Activated CD8-positive, alpha-beta T cell treated with anti-CD3 and anti-CD28 coated beads for 36 hours (primary cell): ENCODE data around the gene UBXN2A. TPM values are rescaled to one million over a fixed set of nuclear protein-coding genes. Genes with fewer than 3 reads are reported as not detected.
"Not testable (repeated sequence)": the region's sequence is repeated elsewhere in the genome, so short reads cannot be mapped to it uniquely, and the experiment has no call there.

Experiments used
- ATAC-seq: fragments of 200-7000 bp; cut with Tn5 transposase; one replicate; pipeline ENCODE4 v1.10.0; 2021; ENCODE audit warnings: mild to moderate bottlenecking, moderate library complexity
- CTCF ChIA-PET: fragments of 350-600 bp; sonication (Branson Sonifier 250); formaldehyde crosslinking; loops from one replicate; lab custom pipeline; 2021; ENCODE audit warnings: antibody characterized with exemption; lab: Charles Lee
- POLR2A ChIA-PET: fragments of 350-600 bp; sonication (Branson Sonifier 250); formaldehyde crosslinking; loops from one replicate; lab custom pipeline; 2021; ENCODE audit warnings: antibody characterized with exemption; lab: Charles Lee
- DNase-seq: peaks from one replicate; pipeline ENCODE4 v3.0.0-alpha.2; 2020
- H3K27ac Mint-ChIP-seq: one replicate; pipeline ENCODE4 v1.8.0; 2021; ENCODE audit warnings: mild to moderate bottlenecking, mixed read lengths
- H3K27me3 Mint-ChIP-seq: one replicate; pipeline ENCODE4 v1.8.0; 2021; ENCODE audit warnings: mixed read lengths
- H3K36me3 Mint-ChIP-seq: one replicate; pipeline ENCODE4 v1.8.0; 2021; ENCODE audit warnings: low read depth, mixed read lengths
- H3K4me1 Mint-ChIP-seq: one replicate; pipeline ENCODE4 v1.8.0; 2021; ENCODE audit warnings: low read depth, mixed read lengths
- H3K4me3 Mint-ChIP-seq: one replicate; pipeline ENCODE4 v1.8.0; 2021; ENCODE audit warnings: mild to moderate bottlenecking, moderate library complexity, mixed read lengths
- H3K9me3 Mint-ChIP-seq: one replicate; pipeline ENCODE4 v1.8.0; 2021; ENCODE audit warnings: mixed read lengths
- intact Hi-C: fragments of 100-400 bp; cut with micrococcal nuclease; formaldehyde crosslinking; loops from one replicate; pipeline ENCODE4 v1.10.0; 2022
- total RNA-seq, 2 experiments: library from RNA; stranded (reverse); gene quantifications; one replicate each; pipeline ENCODE4 v1.2.3, GENCODE V29; 2021
- TF ChIP-seq, protein P1 (sequence below): fragments of 200-600 bp; IDR thresholded peaks from one replicate; pipeline ENCODE4 v1.8.0; 2022; ENCODE audit warnings: antibody characterized with exemption, mild to moderate bottlenecking

UBXN2A gene
- total RNA-seq, 2 experiments from 2014 or later: 11.1 to 11.2 TPM

DNA sequence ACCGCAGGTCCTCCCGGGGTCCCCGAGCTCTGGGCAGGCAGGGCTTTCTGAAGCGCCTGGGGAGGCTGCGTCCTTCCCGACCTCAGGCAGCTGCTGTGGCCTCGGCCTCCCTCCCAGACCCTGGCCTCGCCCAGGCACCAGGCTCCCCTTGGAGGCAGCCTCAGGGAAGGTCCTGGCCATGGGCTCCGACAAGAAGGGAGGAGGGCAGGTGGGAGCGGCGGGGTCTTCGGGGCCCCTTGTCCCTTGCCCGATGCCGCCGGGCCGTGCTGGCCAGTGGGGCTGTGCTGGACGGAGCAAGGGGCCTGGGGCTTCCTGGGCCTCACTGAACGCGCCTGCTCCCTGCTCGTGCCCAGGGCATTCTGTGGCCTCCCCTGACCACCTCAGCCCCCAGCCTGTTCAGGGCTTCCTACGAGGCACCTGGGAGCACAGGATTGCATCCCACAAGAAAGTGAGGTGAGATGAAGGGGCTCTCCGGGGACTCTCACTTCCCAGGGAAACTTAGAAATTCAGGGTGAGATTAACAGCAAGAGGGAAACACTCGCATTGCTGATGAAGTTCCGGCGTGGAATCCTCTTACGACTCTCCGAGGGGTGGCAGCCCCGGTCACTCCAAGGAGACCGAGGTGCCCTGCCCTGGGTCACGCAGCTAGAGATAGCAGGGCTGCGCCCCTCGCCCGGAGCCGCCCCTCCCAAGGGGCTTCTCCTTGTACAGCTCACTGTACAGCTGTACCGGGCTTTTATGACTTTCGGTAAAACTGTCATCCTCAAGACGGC lies 70.4 kb downstream of the UBXN2A start:
- DNase-seq (no peak), ATAC-seq (no peak)
- Mint-ChIP-seq H3K36me3 (no peaks in the 10 kb centered on the region), H3K4me3 (no peak overlapping the region), H3K9me3 (no peaks in the 10 kb centered on the region), H3K4me1 (peaks cover 3% of the 10 kb centered on the region), H3K27me3 (peaks cover 23% of the 10 kb centered on the region), H3K27ac (no peak overlapping the region)
- ChIA-PET POLR2A (interaction anchor here (1.2 kb wide), 1 partner anchor 84 kb away, joined by 4 read pairs; the partner anchor contains the start of gene ATAD2B), CTCF (interaction anchor here (1.4 kb wide), 1 partner anchor 73 kb away, joined by 5 read pairs; the partner anchor contains the start of gene TP53I3)
- TF ChIP-seq, protein P1, sequence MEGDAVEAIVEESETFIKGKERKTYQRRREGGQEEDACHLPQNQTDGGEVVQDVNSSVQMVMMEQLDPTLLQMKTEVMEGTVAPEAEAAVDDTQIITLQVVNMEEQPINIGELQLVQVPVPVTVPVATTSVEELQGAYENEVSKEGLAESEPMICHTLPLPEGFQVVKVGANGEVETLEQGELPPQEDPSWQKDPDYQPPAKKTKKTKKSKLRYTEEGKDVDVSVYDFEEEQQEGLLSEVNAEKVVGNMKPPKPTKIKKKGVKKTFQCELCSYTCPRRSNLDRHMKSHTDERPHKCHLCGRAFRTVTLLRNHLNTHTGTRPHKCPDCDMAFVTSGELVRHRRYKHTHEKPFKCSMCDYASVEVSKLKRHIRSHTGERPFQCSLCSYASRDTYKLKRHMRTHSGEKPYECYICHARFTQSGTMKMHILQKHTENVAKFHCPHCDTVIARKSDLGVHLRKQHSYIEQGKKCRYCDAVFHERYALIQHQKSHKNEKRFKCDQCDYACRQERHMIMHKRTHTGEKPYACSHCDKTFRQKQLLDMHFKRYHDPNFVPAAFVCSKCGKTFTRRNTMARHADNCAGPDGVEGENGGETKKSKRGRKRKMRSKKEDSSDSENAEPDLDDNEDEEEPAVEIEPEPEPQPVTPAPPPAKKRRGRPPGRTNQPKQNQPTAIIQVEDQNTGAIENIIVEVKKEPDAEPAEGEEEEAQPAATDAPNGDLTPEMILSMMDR: no peak
- intact Hi-C loops: no loop called here

DNA sequence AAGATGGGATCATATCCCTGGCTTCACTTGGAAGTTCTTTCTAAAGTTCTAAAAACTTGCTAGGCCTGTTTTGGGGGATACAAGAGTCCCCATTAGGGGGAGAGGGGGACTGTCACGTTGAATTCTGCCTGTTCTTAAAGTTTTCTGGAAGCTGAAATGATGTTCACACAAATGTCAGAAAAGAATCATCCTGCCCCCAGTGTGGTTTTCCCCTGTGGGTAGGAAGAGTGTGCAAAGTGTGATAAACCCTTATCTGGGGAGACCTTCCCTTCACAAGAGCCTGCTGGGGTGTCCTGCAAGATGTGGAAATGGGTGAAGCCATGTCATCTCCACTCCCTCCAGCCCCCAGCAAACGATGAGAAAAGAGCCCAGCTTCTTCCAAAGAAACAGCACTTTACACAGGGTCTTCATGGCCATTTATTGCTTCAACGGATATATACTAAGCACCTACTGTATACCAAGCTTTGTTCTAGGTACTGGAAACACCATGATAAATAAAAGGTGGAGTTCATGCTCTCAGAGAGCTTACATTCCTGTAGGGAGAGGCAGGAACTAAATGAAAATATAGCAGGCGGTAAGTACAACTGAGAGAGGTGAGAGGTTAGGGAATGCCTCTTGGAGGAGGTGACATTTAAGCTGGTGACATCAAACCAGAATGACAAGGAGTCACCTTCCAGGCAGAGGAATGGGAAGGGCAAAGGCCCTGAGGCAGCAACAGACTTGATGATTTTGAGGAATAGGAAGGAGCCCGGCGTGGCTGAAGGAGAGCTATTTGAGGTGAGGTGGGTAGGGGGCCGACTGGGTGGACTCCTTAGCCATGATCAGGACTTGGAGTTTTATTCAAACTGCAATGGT lies 71.2 kb downstream of the UBXN2A start:
- ATAC-seq: no peak
- H3K27ac Mint-ChIP-seq: no peak overlapping the region
- peaks cover 23% of the 10 kb centered on the region for H3K27me3 Mint-ChIP-seq
- CTCF ChIA-PET: interaction anchor here (1.1 kb wide), 1 partner anchor 73 kb away, joined by 3 read pairs; the partner anchor contains the start of gene TP53I3
- intact Hi-C loops: no loop called here
- TF ChIP-seq, protein P1: no peak
- peaks cover 3% of the 10 kb centered on the region for H3K4me1 Mint-ChIP-seq
- no peak overlapping the region for H3K4me3 Mint-ChIP-seq
- H3K36me3 Mint-ChIP-seq: no peaks in the 10 kb centered on the region
- no peaks in the 10 kb centered on the region for H3K9me3 Mint-ChIP-seq
- DNase-seq: no peak
- POLR2A ChIA-PET: interaction anchor here (1.2 kb wide), 1 partner anchor 84 kb away, joined by 4 read pairs; the partner anchor contains the start of gene ATAD2B

DNA sequence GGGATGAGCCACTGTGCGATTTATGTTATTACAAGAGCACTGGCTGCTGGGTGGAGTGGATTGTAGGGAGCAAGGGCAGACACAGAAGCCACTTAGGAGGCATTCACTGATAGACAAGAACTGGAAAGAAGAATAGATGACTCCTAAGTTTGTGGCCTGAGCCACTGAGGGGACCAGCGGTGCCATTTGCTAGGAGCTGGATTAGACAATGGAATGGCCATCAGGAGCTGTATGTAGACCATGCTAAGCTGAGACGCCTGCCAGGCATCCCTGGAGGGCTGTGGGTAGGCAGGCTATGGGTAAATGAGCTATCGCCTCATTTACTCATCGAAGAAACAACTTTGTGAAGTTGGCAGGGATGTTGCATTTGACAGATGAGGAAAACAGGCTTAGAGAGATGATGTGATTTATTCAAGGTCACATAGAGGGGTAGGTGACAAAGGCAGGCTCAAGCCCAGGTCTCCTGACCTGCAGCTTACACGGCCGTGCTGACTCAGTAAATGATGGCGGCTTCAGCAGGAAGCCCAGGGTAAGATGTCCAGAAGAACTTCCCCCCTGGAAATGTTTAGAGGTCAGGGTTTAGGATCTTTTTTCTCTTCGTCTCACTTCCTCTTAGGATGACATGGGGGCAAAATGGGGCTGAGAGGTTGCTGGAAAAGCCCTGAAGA lies 72.4 kb downstream of the UBXN2A start:
- intact Hi-C loops: no loop called here

DNA sequence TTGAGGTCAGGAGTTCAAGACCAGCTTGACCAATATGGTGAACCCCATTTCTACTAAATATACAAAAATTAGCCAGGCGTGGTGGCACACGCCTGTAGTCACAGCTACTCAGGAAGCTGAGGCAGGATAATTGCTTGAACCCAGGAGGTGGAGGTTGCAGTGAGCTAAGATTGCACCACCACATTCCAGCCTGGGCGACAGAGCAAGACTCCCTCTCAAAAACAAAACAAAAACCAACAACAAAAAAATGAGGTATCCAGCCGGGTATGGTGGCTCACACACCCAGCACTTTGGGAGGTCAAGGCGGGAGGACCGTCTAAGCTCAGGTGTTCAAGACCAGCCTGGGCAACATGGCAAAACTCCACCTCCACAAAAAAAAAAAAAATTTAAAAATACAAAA lies 74.6 kb downstream of the UBXN2A start:
- H3K27ac Mint-ChIP-seq, H3K36me3 Mint-ChIP-seq, H3K4me3 Mint-ChIP-seq, ATAC-seq, POLR2A ChIA-PET, intact Hi-C loops, DNase-seq, H3K4me1 Mint-ChIP-seq, H3K9me3 Mint-ChIP-seq, CTCF ChIA-PET: not testable (repeated sequence)
- peaks cover 15% of the 10 kb centered on the region for H3K27me3 Mint-ChIP-seq

More for the DNA sequence above, 72.4 kb downstream of the UBXN2A start:
- Mint-ChIP-seq H3K36me3 (no peaks in the 10 kb centered on the region), H3K27me3 (peaks cover 23% of the 10 kb centered on the region), H3K9me3 (no peaks in the 10 kb centered on the region), H3K4me3 (no peak overlapping the region), H3K4me1 (peaks cover 3% of the 10 kb centered on the region), H3K27ac (no peak overlapping the region)
- ATAC-seq (no peak), DNase-seq (no peak)
- TF ChIP-seq, protein P1: no peak
- ChIA-PET POLR2A (no interaction called here), CTCF (no interaction called here)
